ENCODE data around the gene DNM3.

Gene DNM3

GRCh38 chr1:172203135-172203823, 362.0 kb downstream of the DNM3 start:
- no peak for DNase-seq (ENCODE audit: extremely low read depth, insufficient read length)
- Histone ChIP-seq H3K36me3 (ENCODE audit: control insufficient read depth, insufficient read depth, low read length) (no peaks in the 10 kb centered on the region), H3K27me3 (replicated peaks; ENCODE audit: control insufficient read depth, insufficient read depth, low read length) (no peaks in the 10 kb centered on the region), H3K4me3 (replicated peaks; ENCODE audit: low read depth, low read length) (no peak overlapping the region)
- no peak for TF ChIP-seq CTCF (IDR thresholded peaks at IDR 0.05; ENCODE audit: insufficient read depth, low read length, poor library complexity, severe bottlenecking)

GRCh38 chr1:172203902-172204301, 362.6 kb downstream of the DNM3 start:
- no peaks in the 10 kb centered on the region for H3K36me3 ChIP-seq (ENCODE audit: control insufficient read depth, insufficient read depth, low read length)
- DNase-seq (ENCODE audit: extremely low read depth, insufficient read length): no peak
- H3K27me3 ChIP-seq (replicated peaks; ENCODE audit: control insufficient read depth, insufficient read depth, low read length): no peaks in the 10 kb centered on the region
- TF ChIP-seq CTCF (IDR thresholded peaks at IDR 0.05; ENCODE audit: insufficient read depth, low read length, poor library complexity, severe bottlenecking): no peak
- H3K4me3 ChIP-seq (replicated peaks; ENCODE audit: low read depth, low read length): no peak overlapping the region

GRCh38 chr1:172206256-172206655, 365.0 kb downstream of the DNM3 start:
- no peak for TF ChIP-seq CTCF (IDR thresholded peaks at IDR 0.05; ENCODE audit: insufficient read depth, low read length, poor library complexity, severe bottlenecking)
- DNase-seq (ENCODE audit: extremely low read depth, insufficient read length): no peak
- Histone ChIP-seq H3K36me3 (ENCODE audit: control insufficient read depth, insufficient read depth, low read length) (no peaks in the 10 kb centered on the region), H3K27me3 (replicated peaks; ENCODE audit: control insufficient read depth, insufficient read depth, low read length) (no peaks in the 10 kb centered on the region), H3K4me3 (replicated peaks; ENCODE audit: low read depth, low read length) (no peak overlapping the region)

GRCh38 chr1:172208635-172209034, 367.3 kb downstream of the DNM3 start:
- TF ChIP-seq CTCF (IDR thresholded peaks at IDR 0.05; ENCODE audit: insufficient read depth, low read length, poor library complexity, severe bottlenecking): no peak
- H3K27me3 ChIP-seq (replicated peaks; ENCODE audit: control insufficient read depth, insufficient read depth, low read length): no peaks in the 10 kb centered on the region
- H3K4me3 ChIP-seq (replicated peaks; ENCODE audit: low read depth, low read length): no peak overlapping the region
- no peak for DNase-seq (ENCODE audit: extremely low read depth, insufficient read length)
- no peaks in the 10 kb centered on the region for H3K36me3 ChIP-seq (ENCODE audit: control insufficient read depth, insufficient read depth, low read length)

GRCh38 chr1:172211221-172211620, 369.9 kb downstream of the DNM3 start:
- no peak for TF ChIP-seq CTCF (IDR thresholded peaks at IDR 0.05; ENCODE audit: insufficient read depth, low read length, poor library complexity, severe bottlenecking)
- Histone ChIP-seq H3K36me3 (ENCODE audit: control insufficient read depth, insufficient read depth, low read length) (no peaks in the 10 kb centered on the region), H3K4me3 (replicated peaks; ENCODE audit: low read depth, low read length) (no peak overlapping the region), H3K27me3 (replicated peaks; ENCODE audit: control insufficient read depth, insufficient read depth, low read length) (no peaks in the 10 kb centered on the region)
- no peak for DNase-seq (ENCODE audit: extremely low read depth, insufficient read length)

GRCh38 chr1:172212124-172212523, 370.8 kb downstream of the DNM3 start:
- Histone ChIP-seq H3K4me3 (replicated peaks; ENCODE audit: low read depth, low read length) (no peak overlapping the region), H3K27me3 (replicated peaks; ENCODE audit: control insufficient read depth, insufficient read depth, low read length) (no peaks in the 10 kb centered on the region), H3K36me3 (ENCODE audit: control insufficient read depth, insufficient read depth, low read length) (no peaks in the 10 kb centered on the region)
- no peak for TF ChIP-seq CTCF (IDR thresholded peaks at IDR 0.05; ENCODE audit: insufficient read depth, low read length, poor library complexity, severe bottlenecking)
- no peak for DNase-seq (ENCODE audit: extremely low read depth, insufficient read length)
